Glutamatergic neuron (in vitro differentiated cells): ENCODE measurements around the gene ANKRD13A. TPM values are rescaled to one million over a fixed set of nuclear protein-coding genes. Genes with fewer than 3 reads are reported as not detected.
A peak's percentile ranks its signal among the peaks of the same experiment; 100 is the strongest.

ENCODE experiments used
- DNase-seq: peaks from one replicate; pipeline ENCODE4 v3.0.0; 2022
- H3K27ac Mint-ChIP-seq: one replicate; pipeline ENCODE4 v1.8.0; 2020; ENCODE audit warnings: mild to moderate bottlenecking, mixed read lengths, inconsistent platforms; ENCODE audit not compliant: unreplicated experiment
- H3K27me3 Mint-ChIP-seq: one replicate; pipeline ENCODE4 v1.8.0; 2020; ENCODE audit warnings: mild to moderate bottlenecking, moderate library complexity, mixed read lengths, inconsistent platforms; ENCODE audit not compliant: unreplicated experiment
- H3K36me3 Mint-ChIP-seq: one replicate; pipeline ENCODE4 v1.8.0; 2020; ENCODE audit warnings: mild to moderate bottlenecking, mixed read lengths, inconsistent platforms; ENCODE audit not compliant: unreplicated experiment
- H3K4me1 Mint-ChIP-seq: one replicate; pipeline ENCODE4 v1.8.0; 2020; ENCODE audit warnings: mild to moderate bottlenecking, low read depth, mixed read lengths, inconsistent platforms; ENCODE audit not compliant: unreplicated experiment
- H3K4me3 Mint-ChIP-seq: one replicate; pipeline ENCODE4 v1.8.0; 2020; ENCODE audit warnings: mild to moderate bottlenecking, mixed read lengths, inconsistent platforms; ENCODE audit not compliant: unreplicated experiment
- H3K9me3 Mint-ChIP-seq: one replicate; pipeline ENCODE4 v1.8.0; 2020; ENCODE audit warnings: mild to moderate bottlenecking, moderate library complexity, mixed read lengths, inconsistent platforms; ENCODE audit not compliant: unreplicated experiment
- CTCF ChIP-seq: fragments of 200-600 bp; sonication (generic); IDR thresholded peaks from one replicate; pipeline ENCODE4 v1.5.0; 2021; ENCODE audit not compliant: partially characterized antibody, unreplicated experiment
- total RNA-seq: library from RNA; stranded (reverse); fragmentation: NEBNext Ultra II Directional; extraction: Animal tissue kit (Norgen Biotek cat#: 25700); gene quantifications from one replicate; pipeline ENCODE4 v1.2.1, GENCODE V29; 2021; ENCODE audit not compliant: unreplicated experiment

Gene ANKRD13A
- total RNA-seq, 1 donor from 2014 or later = 139 TPM

- peaks cover 21% of the 10 kb centered on the region for H3K4me1 Mint-ChIP-seq
- no peaks in the 10 kb centered on the region for H3K36me3 Mint-ChIP-seq
- H3K4me3 Mint-ChIP-seq = no peak overlapping the region
- peak overlapping the region; percentile 41 for H3K27ac Mint-ChIP-seq
- peaks cover 2% of the 10 kb centered on the region for H3K9me3 Mint-ChIP-seq
- no peak for TF ChIP-seq CTCF
- DNase-seq = no peak
- peaks cover 3% of the 10 kb centered on the region for H3K27me3 Mint-ChIP-seq
Measured at GRCh38 chr12:109952160-109952858, 46.9 kb upstream of the ANKRD13A start.

DNA sequence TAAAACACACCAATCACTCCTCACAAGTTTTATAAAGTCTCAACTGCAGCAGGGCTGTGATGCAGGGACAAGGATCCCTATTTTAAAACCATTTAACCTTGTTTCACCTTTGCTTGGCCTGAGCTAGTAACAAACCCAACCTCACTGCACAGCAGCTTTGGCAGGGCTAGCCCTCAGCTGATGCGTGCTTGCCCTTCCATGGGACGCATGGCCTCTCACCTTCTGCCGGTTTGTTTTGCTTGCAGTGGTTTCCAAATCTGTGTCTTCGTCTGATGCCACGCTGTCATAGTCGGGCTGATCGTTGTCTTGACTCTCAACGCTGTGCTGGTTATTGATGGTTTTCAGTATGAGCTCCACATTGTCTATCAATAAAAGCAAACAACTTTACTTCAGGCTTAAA lies 46.4 kb upstream of the ANKRD13A start:
- Mint-ChIP-seq H3K27me3 (peaks cover 3% of the 10 kb centered on the region), H3K4me1 (peaks cover 21% of the 10 kb centered on the region), H3K4me3 (no peak overlapping the region), H3K9me3 (peaks cover 2% of the 10 kb centered on the region), H3K27ac (no peak overlapping the region), H3K36me3 (no peaks in the 10 kb centered on the region)
- no peak for TF ChIP-seq CTCF
- DNase-seq = no peak

DNA sequence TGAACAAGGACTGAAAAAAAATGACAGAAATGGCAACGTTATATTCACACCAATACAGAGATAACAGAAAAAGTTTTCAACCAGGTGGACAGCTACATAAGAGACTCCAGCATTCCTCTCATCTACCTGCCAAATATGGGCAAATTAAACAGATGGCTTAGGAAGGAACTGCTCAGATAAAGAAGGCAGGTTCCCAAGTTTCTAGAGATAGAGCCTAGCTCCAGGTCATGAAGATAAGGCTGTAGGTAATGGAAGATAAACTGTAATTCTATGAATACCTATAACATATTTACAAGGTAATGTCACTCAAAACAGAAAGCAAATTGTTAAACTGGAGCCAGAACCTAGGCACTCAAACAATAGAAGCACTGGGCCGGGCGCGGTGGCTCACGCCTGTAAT lies 45.6 kb upstream of the ANKRD13A start:
- no peak for TF ChIP-seq CTCF
- H3K4me1 Mint-ChIP-seq = peaks cover 15% of the 10 kb centered on the region
- peaks cover 3% of the 10 kb centered on the region for H3K27me3 Mint-ChIP-seq
- H3K4me3 Mint-ChIP-seq = no peak overlapping the region
- H3K27ac Mint-ChIP-seq = peak overlapping the region; percentile 19
- H3K9me3 Mint-ChIP-seq = peaks cover 2% of the 10 kb centered on the region
- DNase-seq = no peak
- no peaks in the 10 kb centered on the region for H3K36me3 Mint-ChIP-seq

DNA sequence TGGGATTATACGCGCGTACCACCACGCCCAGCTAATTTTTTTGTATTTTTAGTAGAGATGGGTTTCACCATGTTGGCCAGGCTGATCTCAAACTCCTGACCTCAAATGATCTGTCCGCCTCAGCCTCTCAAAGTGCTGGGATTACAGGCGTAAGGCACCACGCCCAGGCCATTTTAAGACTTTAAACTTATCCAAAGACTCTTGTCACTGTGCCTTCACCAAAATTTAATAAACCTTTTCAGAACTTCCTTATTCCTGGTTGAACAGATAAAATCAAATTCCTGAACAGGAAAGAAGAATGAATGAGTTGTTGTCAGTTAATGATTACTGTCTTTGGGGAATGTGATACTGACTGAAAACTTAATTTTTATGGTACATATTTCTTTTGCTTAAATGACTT lies 40.9 kb upstream of the ANKRD13A start:
- Mint-ChIP-seq H3K4me3 (no peak overlapping the region), H3K36me3 (no peaks in the 10 kb centered on the region), H3K4me1 (peaks cover 11% of the 10 kb centered on the region), H3K27ac (no peak overlapping the region), H3K27me3 (peaks cover 2% of the 10 kb centered on the region), H3K9me3 (no peaks in the 10 kb centered on the region)
- TF ChIP-seq CTCF = no peak
- no peak for DNase-seq

- peaks cover 2% of the 10 kb centered on the region for H3K27me3 Mint-ChIP-seq
- no peak for TF ChIP-seq CTCF
- no peaks in the 10 kb centered on the region for H3K9me3 Mint-ChIP-seq
- no peaks in the 10 kb centered on the region for H3K36me3 Mint-ChIP-seq
- H3K4me3 Mint-ChIP-seq = no peak overlapping the region
- peaks cover 15% of the 10 kb centered on the region for H3K4me1 Mint-ChIP-seq
- DNase-seq = no peak
- H3K27ac Mint-ChIP-seq = no peak overlapping the region
Measured at GRCh38 chr12:109959411-109960093, 39.7 kb upstream of the ANKRD13A start.
